NK-92 (cell line): ENCODE data around the gene TLK1.
"Not testable (repeated sequence)": the region's sequence is repeated elsewhere in the genome, so short reads cannot be mapped to it uniquely, and the experiment has no call there.

Source experiments
- DNase-seq: peaks from one replicate; lab custom pipeline; 2025; ENCODE audit not compliant: unreplicated experiment; lab: John Stamatoyannopoulos, UW

The TLK1 gene

DNA sequence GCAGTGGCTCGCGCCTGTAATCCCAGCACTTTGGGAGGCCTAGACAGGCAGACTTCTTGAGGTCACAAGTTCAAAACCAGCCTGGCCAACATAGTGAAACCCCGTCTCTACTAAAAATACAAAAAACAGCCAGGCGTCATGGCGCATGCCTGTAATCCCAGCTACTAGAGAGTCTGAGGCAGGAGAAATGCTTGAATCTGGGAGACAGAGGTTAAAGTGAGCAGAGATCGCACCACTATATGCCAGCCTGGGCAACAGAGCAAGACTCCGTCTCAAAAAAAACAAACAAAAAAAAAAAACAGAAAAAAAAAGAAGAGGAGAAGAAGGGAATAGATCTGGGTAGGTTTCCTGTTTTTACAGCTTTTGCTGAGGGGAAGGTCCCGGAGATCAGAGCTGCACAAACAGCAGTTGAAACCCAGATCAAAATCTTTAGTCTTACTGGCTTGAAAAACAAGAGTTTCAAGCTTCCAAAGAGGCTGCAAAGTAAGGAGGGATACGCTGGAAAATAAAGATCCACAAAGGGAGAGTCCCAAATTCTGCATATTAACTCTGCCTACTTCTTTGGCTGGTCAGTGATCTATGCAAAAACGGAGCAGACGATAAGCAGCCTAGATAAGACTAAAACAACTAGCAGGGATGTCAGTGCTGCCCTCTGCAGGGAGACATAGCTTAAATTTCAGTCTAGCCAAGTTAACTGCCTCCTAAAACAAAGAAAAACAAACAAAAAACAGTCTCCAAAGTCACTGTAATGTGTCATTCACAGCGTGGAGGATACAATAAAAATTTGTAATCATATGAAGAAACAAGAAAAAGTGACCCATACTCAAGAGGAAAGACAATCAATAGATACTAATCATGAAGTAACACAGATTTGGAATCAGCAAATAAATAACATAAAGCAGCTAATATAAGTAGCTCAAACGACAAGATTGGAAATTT lies 74.1 kb downstream of the TLK1 start:
- DNase-seq = no peak

DNA sequence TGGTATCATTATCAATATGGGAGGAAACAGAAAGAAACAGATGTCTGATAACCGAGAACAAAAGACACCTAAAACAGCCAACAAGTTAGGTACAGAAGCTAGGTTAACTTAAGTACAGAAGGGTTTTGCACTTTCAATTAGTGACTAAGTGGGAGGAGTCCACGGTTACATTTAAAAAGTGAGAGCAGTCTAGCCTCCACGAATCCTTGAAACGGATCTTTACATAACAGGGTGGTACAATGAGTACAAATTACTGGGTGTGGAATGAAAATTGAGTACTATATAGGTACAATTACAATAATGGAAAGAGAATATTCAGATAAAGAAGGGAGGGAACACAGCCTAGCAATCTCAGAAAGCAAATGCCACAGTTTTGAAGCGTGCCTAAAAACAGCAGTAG lies 76.6 kb downstream of the TLK1 start:
- DNase-seq = no peak

DNA sequence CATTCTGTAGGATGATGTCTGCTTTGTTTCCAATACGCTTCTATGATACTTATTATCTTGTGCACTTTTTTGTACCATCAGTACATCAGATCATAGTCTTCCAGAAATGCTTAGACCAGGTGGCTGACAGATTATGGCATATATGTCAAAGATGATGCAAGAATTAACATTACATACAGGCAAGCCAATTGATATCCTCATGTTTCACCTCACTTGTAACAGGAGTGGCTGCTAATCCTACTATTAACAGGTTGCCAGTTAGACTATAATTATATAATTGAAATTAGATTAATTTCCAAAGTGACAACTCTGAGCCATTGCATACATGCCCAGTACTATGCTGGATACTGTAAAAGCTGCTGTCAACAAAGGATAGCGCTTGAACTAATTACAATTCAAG lies 77.2 kb downstream of the TLK1 start:
- no peak for DNase-seq

DNA sequence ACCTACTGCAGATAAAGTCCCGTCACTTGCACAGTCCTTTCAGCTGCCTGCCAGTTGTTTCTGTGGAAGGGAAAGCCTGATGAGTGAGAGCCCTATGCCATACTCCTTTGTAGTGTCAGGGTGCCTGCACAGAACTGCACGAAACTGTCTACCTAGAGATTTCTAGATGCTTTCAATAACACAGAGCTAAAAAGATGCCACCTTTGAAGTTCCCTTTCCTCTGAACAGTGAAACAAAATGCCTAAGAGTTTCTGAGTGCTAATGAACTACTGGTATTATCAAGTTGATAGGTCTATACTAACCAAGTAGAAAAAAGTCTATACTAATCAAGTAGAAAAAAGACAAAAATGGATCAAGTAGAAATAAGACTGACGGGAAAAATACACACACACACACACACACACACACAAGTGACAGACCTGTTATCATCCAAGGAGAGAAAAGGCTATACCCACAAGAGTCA lies 79.0 kb downstream of the TLK1 start:
- DNase-seq = no peak

DNA sequence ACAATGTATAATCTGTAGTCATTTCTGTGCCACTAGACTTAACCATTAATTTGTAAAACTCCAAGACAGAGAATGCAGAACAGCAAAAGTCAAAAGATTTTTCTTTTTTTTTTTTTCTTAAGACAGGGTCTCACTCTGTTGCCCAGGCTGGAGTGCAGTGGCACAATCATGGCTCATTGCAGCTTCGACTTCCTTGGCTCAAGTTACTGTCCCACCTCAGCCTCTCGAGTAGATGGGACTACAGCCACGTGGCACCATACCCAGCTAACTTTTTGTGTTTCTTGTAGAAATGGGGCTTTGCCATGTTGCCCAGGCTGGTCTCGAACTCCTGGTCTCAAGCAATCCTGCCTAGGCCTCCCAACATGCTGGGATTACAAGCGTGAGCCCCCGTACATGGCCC lies 80.1 kb downstream of the TLK1 start:
- DNase-seq = no peak

DNA sequence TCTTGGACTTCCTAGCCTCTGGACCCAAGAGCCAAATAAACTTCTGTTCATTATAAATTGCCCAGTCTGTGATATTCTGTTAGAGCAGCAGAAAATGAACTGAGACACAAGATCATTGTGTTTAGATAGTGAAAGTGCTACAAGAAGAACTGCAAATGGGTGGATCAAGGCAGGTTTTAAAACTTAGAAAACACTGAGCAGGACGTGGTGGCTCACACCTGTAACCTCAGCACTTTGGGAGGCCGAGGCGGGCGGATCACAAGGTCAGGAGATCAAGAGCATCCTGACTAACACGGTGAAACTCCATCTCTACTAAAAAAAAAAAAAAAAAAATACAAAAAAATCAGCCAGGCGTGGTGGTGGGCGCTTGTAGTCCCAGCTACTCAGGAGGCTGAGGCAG lies 84.3 kb downstream of the TLK1 start:
- not testable (repeated sequence) for DNase-seq

DNA sequence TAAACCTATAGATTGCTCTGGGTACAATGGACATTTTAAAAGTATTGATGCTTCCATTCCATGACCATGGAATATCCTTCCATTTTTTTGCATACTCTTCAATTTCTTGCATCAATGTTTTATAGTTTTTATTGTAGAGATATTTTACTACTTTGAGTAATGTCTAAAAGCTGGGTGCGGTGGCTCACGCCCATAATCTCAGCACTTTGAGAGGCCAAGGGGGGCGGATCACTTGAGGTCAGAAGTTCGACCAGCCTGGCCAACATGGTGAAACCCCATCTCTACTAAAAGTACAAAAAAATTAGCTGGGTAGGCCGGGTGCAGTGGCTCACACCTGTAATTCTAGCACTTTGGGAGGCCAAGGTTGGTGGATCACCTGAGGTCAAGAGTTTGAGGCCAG lies 88.5 kb downstream of the TLK1 start:
- DNase-seq = no peak

DNA sequence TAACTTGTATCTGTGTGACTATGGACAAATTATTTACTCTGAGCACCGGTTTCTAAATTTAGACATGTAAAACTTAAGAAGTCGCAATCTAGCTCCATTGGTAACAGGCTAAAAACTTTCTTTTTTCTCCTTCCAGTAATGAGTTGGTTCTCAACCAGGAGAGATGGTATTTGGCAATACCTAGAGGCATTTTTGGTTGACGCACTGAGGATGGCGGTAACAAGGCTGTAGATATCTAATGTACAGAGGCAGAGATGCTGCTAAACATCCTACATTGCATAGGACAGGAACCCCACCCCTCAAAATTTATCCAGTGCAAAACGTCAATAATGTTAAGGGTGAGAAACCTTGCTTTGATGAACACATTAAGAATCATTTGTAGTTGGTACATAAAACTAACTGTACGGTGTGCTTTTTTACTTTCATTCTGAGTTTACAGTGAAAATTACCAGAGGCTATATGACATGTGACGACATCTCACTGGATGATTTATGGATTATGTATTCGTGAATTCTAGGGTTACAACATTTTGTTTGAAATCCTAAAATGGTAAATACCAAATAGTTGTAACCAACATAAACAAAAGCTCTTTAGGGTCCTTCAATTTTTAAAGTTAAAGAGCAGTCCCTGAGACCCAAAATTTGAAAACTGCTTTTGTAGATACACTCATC lies 91.3 kb downstream of the TLK1 start:
- no peak for DNase-seq

DNA sequence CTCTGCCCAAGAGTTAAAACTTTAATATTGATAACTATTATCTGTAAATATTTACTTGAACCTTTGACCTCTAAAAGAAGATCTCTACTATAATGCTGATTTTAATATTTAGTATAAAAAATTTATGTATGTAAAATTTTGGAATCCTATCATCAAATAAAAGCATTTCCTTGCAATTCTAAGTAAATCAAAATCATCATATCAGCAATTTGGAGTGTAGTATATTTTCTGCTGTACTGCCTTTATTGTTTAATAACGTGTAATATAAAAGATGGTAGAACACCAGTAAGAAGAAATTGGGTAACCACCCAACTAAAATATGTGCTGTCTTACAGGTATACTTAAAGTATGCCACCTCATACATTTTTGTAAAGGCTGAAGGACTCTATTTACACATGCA lies 94.6 kb downstream of the TLK1 start:
- no peak for DNase-seq

DNA sequence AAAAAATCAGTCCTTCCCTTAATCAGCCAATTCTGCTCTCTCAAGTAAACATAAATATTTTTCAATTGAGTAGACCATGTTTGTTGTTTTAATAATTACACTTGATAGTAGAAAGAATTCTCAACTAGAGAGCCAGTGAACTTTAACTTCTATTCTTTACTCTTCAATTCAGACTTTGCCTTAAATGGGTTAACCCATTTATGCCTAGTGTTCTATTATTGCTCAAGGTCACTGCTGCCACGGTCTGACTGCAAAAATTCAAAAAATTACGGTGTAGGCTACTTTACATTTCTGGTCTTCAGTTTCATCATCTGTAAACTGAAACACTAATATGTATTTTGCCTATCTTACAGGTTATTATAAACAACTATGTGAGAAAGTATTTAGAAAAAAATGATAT lies 103.1 kb downstream of the TLK1 start:
- no peak for DNase-seq

DNA sequence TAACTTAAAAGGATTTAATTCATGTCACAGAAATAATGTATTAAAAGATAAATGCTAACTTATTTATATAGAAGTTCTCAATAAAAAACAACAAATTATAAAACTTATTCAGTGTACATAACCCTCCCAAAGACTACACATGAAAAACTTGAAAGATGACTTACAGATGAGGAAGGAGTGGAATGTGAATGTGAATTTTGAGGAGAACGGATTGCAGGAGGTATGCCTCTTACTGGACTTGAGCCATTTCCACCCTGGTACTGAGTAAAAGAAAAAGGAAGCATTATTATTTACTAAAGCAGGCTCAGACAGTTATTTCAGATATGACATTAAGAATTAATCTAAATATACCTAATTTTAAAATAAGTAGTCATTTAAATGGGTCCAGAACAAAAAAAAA lies 104.4 kb downstream of the TLK1 start:
- DNase-seq = no peak

DNA sequence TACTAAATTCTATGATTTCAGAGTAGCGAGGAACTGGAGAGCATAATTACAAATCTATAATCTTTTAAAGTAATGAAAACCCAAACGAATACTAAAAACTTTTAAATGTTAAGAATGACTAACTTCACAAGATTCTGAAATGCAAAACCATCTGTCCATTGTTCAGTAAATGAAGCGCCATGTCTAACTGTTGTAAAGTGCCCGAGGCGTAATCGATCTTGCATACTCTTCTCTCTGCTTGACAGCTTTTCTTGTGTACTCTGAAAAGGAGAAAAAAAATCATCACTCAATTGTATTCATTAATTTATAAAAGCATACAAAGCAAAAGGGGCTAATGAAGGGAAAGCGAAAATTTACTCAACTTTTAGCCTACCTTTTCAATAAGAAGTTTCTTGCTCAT lies 111.0 kb downstream of the TLK1 start:
- DNase-seq = no peak

DNA sequence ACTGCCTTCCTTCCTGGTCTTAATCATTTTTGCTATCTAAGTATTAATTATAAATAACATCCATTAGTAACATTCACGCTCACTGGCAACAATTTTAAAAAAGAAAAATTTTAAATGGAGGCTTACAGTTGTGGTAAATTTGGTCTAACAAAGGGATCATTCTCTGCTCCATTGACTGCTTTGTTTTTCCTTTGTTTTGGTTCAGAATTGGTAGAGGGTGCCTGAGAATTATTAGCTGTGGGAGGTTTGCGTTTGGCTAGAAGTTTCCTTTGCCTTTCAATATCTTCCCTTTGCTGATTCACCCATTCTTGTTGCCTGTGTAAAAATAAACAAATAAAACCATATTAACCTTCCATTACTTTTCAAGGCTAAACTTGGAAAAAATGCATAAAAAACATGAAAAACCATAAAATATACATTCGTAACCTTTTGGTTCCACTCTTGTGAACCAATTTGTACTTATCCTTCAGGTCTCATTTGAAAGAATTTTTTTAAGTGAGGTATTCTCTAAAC lies 114.6 kb downstream of the TLK1 start:
- no peak for DNase-seq

DNA sequence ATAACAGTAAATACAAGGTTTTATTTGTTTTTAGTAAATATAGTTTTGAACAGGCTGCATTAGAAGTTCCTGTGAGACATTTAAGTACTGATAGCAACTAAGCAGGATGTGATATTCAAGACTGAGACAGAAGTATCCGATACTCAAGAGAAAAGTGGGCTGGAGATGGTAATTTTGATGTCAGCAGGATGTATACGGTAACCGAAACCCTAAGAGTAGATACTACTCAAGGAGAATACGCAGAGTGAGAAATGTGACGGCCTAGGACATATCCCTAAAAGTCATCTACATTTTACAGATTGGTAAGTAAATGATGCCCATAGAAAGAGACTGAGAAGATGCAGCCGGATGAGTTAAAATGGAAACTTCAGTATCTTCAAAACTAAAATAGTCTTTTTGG lies 116.3 kb downstream of the TLK1 start:
- DNase-seq = no peak

DNA sequence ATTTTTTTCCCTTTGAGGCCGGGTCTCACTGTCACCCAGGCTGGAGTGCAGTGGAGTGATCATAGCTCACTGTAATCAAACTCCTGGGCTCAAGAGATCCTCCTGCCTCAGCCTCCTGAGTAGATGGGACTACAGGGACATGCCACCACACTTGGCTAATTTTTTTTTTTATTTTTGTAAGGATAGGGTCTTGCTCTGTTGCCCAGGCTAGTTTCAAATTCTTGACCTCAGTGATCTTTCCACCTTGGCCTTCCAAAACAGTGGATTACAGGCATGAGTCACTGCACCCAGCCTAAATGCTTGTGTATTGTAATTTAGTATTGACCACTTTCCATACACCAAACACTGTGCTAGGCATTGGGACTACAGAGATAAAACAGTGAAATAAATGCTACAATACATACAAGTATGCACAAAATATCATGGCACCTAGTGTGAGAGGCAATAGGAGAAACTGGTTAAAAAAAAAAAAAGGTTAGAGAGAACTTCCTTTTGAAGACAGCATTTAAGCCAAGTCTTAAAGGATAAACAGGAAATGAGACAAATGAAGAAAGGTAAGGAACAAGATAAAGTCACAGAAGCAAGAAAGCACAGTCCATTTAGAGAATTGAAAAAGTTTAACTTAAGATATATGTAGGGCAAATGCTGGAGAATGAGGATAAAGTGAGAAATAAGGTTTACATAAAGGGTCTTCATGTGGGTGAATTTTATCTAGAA lies 118.3 kb downstream of the TLK1 start:
- DNase-seq = no peak

DNA sequence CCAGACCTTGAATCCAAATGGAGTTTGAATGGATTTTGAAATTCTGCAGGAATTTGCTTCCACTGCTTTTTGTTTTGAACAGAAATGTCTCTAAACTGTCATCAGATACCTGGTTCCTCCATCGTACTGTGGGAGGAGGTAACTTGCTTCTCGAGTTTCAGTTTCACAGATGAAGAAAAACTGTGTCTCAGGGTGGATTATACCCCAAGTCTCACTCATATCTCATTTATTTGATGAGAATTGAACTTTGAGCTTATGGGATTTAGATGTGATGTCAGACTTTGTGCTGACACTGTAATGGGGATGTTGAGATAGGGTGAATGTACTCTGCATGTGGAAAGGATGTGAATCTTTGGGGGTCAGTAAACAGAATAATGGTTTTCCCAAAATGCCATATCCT lies 124.2 kb downstream of the TLK1 start:
- DNase-seq = no peak

DNA sequence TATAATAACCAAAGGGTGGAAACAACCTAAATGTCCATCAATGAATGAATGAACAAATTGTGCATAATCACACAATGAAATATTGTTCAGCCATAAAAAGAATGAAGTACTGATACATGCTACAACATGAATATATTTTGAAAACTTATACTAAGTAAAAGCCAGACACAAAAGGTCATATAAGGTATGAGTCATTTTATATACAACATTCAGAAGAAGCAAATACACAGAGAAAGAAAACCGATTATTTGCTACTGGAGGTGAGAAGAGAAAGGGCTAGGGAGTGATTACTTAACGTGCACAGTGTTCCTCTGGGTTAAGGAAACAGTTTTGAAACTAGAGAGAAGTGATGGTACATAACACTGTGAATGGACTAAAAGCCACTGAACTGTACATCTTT lies 126.4 kb downstream of the TLK1 start:
- no peak for DNase-seq

DNA sequence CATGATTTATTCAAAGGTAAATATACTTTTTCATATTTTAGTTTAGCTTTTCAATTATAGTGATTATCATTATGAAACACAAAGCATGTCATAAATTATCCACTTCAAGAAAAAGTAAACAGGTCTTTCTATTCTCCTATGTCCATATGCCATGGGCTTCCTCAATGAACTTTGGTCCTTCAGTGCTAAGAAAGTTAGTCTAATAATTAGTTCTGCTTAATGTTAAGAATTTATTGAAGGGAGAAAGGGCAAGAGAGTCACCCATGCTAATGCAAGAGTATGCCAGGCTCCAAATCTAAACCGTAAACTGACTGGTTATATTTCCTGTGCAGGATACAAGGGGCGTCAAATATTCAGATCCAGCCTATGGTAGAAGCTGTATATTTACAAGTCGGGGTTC lies 135.5 kb downstream of the TLK1 start:
- no peak for DNase-seq

DNA sequence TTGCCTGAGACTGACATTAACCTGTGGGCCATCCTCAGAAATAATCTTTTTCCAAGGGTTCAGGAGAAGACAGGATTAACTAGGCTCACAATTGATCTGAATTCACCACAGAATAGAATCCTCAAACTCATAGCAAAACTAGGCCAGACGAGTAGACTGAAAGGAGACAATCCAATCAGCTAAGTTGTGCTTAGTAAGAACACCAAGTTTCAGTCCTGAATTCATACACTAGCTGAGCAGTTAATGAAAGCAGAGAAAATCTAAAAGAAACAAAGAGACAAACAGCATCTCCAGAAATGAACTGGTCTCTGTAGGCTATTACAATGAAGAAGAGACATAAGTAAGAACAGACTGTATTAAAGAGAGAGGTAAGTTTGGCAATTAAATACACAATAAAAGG lies 142.2 kb downstream of the TLK1 start:
- DNase-seq = no peak

DNA sequence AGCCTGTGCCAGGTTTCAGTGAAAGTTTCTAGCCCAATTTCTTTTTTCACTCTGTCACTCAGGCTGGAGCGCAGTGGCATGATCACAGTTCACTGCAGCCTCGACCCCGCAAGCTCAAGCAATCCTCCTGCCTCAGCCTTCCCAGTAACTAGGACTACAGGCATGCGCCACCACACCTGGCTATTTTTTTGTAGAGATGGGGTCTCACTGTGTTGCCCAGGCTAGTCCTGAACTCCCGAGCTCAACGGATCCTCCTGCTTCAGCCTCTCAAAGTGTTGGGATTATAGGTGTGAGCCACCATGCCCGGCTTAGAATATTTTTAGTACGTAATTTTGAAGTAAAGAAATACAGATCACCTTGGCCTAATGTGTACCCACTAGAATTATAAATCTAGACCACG lies 144.6 kb downstream of the TLK1 start:
- DNase-seq = no peak

DNA sequence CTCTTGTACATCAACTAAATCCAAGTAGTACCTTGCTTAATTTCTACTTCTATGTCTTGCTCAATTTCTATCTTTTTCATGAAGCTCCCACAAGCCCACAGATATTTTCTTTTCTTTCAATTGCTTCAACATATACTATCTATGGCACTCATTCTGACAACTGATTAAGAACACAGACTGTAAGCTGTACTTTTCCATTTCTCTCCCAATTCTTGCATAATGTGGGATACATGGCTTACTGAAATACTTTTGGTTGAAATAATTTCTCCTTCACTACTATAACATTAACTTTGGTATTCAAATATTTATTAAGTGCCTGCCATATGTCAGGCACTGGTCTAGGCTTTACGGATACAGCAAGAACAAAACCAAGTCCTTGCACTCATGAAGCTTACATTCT lies 146.8 kb downstream of the TLK1 start:
- DNase-seq = no peak

DNA sequence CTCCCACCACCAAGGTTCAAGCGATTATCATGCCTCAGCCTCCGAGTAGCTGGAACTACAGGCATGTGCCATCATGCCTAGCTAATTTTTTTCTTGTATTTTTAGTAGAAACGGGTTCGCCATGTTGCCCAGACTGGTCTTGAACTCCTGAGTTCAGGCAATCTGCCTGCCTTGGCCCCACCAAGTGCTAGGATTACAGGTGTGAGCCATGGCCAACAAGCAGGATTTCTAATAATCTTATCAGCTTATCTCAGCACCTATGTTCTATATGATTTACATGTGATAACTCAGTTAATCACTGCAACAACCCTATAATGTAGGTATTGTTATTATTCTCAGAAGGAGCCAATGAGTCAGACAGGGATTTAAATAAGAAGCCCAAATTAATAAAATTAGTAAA lies 151.3 kb downstream of the TLK1 start:
- no peak for DNase-seq
